Activated CD4-positive, alpha-beta T cell treated with anti-CD3 and anti-CD28 coated beads for 48 hours (primary cell): ENCODE measurements around the gene NSUN7.
"Not testable (repeated sequence)": the region's sequence is repeated elsewhere in the genome, so short reads cannot be mapped to it uniquely, and the experiment has no call there.

Experiments
- DNase-seq: peaks from one replicate; pipeline ENCODE4 v3.0.0-alpha.2; 2020

Gene NSUN7

DNA sequence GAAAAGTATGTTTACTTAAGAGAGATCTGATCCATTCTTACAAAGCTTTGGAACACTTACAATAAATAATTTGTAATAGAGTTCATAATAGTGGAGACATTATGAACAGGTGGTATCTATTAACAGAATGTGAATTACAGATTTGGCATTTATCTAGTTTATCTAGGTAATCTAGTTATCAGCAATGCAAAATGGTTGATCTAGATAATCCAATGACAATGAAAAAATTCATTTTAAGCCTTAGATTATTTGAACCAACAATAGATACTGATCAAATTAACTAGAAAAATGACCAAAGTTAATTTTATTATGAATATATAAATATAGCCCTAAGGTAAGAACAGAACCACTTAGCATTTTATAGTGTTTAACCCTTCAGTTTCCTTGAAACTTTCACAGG is 10.4 kb upstream of the NSUN7 start:
- DNase-seq, result no peak

DNA sequence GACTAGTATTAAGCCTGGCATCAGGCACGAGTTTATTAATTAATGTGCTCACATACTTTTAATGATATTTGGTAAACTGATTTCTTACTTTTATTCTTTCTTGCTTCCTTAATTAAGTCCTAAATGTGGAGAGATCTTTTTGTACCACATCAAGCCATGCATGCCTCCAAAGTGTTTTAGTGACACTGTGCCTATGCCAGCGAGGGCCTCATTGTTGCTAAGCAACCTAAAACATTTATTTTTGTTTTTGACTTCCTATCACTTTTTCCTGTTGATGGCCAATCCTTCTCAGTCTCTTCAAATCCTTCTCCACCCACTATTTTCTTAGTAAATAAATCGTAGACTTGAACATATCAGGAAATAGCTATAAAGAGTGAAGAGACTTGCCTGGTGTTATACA is 5.5 kb upstream of the NSUN7 start:
- DNase-seq, result no peak

DNA sequence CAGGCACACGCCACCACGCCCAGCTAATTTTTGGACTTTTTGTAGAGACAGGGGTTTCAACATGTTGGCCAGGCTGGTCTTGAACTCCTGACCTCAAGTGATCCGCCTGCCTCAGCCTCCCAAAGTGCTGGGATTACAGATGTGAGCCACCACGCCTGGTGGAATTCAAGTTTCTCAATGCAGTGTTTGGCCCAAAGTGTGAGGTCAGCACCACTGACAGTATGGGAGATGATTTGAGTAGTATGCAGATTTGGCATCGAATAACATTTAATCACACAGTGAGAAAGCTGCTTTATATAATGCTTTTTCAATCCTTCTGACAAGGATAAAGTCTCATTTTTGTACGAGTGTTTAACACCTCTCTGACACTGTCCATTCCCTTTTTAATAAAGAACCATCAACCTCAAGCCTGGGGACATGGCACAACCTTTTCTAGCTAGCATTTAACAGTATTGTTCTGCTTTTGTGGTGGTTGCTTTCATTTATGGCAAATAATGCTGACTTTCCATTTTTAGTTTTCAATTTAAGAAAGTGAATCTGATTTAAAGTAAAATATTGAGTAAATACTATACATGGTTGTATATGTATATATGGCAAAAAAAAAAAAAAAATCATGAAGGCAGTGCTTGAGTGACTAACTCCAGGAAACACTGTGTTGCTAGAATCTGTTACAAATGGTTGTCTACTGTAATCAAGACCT is 4.3 kb upstream of the NSUN7 start:
- no peak for DNase-seq

DNA sequence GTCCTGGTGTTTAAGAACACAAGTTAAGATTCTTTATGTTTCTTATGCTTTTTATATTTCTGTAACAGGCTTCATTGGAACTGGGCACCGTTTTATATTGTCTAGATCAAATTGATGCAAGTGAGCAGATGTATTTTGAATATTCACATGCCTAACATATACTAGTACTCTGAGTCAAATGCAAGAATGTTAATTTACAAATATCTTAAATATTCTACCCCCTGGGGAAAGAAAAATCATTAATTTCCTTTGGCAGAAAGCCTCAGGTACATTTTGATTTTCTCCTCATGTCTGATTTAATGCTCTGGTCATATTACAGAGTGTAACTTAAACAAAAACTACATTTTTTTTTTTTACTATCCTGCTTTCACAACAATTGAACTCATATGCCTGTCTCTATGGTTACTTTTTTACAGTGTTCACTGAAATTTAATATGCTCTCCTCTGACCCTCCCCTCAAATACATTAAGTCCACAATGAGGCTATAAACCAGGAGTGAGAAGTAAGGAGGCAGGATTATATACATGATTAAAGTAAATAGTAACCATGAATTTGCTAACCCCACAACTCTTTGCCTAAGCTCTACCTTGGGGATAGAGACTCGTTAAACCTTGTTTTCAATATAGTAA is 2.4 kb upstream of the NSUN7 start:
- no peak for DNase-seq

DNA sequence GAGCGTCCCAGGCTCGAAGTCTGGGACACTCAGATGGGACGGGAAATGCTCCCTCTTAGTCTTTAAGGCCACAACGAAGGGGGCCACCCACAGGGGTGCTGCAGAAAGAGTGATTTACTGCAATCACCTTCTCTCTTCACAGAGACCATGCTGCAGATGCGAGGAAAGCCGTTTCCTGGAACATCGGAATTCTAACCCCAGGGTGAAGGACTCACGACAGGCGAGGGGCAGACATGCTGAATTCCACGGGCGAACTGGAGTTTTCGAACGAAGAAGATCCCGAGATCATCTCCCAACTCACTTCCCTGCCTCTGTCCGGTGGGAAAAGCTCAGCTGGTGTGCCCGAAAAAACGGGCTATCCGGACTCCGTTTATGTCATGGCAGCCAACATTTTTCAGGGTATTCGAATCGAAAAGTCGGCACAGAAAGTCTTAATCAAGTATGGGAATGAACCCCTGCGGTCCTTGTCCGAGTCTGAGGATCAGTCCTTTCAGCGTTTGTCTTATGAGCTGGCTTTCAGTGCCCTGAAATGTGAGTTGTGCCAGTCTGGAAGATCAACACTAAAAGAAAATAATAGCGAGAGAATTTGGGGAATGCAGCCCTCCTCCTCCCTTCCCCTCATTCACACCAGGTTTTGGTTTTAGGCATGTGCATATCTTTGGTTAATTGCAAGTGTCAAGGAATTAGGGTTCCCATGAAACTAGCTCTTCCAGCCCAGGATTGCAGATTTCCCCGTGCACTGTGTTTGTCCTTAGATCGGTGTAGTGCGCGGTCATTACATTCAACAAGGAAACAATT is 905 bp downstream of the NSUN7 start:
- DNase-seq, result no peak

DNA sequence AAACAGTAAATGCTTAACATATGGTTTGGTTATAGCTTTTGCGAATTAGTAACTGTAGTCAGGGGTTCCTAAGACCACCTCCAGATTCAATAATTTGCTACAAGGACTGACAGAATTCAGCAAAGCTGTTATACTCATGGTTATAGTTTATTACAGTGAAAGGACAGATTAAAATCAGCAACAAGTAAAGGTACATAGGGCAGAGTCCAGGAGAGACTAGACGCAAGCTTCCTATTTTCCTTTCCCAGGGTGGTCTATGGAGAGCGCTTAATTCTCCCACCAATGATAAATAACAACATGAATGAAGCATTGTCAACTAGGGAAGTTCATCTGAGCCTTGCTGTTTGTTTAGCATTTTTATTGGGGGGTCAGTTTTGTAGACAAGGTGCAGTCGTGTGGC is 5.9 kb downstream of the NSUN7 start:
- DNase-seq, result no peak

DNA sequence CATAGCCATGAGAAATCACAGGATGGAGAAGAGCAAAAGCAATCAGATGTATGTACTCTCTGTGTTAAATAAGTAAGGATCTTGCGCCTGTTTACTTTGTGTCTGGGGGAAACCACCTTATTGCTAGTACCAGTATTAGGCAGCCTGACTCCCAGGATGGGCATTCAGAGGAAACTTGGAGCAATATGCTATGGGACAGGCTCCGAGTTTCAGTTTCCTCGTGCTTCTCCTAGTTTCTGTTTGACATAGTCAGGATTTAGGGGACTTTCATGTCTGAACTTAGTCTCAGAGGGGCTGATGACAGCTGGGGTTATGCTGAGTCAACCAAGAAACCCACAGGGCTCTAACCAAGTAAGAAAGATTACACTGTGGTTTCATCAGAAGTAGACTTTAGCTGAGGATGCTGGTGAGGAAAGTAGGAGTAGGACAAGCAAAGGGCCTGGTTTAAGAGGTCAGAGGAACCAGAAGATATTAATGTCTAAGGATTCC is 13.5 kb downstream of the NSUN7 start:
- peak; percentile 61 for DNase-seq

DNA sequence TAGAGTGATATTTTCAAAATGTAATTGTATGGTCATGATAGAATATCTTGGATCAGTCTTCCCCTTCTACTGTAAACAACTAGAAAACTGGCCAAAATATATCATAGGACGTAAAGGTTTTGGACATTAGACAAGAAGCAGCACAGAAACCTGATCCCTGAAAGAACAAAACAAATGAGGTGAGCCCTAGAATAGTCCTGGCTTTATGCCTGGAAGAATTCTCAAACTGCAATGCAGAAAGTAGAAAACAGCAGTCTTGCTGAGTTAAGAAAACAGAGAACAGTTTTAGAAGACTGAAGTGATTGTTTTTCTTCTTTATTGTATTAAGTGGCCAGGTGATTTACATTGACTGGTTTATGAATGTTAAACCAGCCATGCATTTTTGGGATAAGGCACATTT is 19.5 kb downstream of the NSUN7 start:
- DNase-seq, result no peak

DNA sequence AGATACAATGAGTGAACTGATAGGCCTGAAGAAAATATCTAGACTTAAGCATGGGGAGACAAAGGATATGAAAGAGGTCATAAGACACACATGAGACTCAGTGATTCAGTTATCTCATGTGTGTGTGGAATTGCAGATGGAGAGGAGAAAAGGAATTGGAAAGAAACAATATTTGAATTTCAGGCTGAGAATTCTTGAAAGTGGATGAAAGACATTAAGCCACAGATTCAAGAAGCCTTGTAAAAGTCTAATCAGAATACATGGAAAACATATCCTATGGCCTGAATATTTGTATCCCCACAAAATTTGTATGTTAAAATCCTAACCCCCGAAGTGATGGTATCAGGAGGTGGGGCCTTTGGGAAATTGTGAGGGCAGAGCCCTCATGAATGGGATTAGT is 28.3 kb downstream of the NSUN7 start:
- no peak for DNase-seq

DNA sequence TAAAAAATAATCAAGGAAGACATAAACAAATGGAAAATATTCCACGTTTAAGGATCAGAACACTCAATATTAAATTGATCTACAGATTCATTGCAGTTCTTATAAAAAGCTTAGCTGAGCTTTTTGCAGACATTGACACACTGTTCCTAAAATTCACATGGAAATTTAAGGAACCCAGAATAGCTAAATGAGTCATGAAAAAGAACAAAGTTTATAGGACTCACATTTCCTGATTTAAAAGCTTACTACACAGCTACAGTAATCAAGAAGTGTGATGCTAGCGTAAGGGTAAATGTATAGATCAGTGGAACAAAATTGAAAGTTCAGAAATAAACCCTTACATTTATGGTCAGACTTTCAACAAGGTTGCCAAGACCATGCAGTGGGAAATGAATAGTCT is 33.1 kb downstream of the NSUN7 start:
- DNase-seq, result no peak

DNA sequence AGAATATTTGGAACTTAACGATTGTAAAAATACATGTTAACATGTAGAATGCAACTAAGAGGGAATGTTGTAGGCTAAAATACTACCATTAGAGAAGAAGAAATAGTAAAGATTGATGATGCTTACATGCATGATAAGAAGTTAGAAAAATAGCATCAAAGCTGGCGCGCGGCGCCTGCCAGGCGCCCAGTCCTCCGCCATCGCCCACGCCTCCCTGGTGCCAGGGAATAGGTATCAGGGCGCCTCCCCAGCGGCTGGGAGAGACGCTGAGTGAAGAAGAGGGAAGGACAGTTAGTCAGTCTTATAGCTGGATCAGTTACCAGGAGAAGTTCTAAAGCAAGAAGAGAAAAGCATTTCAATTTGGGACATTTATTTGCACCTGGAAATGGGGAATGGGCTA is 36.0 kb downstream of the NSUN7 start:
- no peak for DNase-seq

DNA sequence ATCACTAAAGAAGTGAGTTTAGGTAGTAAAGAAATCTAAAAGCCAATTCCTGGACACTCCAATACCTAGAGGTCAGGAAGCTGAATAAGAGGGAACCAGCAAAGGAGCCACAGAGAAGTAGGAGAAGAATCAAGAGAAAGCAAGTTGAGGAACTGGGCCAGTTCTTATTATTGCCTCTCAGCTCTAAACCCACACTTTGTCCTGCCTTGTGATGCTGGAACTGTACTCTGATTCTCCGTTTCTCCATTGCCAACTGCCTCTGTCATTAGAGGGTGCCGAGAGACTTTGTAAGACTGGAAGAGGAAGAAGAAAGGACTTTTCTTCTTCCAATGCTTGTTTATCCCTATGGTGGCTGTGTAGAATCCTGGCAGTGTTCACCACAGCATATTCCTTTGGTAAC is 38.6 kb downstream of the NSUN7 start:
- no peak for DNase-seq

DNA sequence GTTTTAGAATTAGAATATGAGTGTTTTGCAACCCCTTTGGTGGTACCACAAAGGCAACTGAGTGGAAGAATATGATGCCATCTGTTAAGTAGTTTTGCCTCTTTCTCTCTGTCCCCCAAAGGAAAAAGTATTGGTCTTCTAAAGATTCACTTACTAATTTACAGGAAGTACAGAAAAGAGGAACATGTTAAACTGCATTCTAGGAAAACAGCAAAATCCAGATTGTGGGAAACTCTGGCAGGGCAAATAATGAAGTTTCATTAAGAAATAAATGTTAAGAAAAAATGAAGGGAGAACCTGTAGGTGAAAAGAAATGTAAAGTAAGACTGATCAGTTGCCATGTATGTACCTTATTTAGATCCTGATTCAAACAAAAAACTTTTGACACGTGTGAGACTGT is 39.3 kb downstream of the NSUN7 start:
- DNase-seq, result no peak

DNA sequence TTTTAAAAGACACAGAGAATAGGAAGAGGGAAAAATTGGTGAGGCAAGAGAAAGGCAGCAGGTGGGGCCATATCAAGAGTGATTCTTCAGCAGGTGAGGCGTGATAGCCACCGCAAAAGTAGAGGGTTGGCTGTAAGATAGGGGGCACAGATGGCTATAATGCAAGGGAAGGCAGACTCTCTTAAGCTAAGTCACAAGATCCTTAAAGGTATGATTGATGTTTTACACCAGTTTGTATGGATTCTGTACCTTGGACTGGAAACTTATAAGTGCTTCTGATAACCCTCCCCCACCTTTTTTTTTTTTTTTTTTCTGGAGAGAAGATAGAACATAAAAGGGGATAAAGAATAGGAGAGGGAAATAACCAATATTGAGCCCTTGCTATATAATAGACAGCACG is 40.0 kb downstream of the NSUN7 start:
- no peak for DNase-seq

DNA sequence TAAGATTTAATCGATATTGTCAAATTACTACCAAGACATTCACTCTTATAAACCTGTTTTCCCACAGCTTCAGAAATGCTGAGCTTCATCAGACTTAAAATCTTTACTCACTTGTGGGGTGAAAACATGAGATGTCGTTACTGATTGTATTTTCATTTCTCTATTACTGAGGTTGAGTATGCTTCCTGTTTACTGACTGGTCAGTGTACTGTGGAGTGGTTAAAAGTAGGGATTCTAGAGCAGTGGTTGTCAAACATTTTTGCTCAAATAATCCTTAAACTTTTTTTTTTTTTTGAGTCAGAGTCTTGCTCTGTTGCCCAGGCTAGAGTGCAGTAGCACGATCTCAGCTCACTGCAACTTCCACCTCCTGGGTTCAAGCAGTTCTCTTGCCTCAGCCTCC is 50.3 kb downstream of the NSUN7 start:
- no peak for DNase-seq

DNA sequence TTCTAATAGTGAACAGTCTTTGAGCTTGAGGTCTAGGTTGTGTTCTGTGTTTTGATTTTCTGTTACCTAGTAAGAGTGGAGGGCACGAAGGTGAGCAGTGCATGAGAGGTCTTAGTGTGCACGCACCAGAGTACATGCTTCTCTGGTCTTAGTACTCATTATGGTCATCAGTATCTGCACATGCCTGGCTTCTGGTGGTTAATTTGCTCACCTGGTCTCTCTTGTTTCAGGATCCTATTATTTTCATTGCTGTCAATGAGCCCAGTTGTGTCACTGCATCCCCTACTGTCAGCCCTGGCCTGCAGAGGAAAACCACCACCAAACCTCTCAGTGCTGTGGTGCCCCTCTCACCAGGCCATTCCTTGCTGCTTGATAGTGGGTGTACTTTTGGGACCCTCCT is 54.8 kb downstream of the NSUN7 start:
- no peak for DNase-seq

DNA sequence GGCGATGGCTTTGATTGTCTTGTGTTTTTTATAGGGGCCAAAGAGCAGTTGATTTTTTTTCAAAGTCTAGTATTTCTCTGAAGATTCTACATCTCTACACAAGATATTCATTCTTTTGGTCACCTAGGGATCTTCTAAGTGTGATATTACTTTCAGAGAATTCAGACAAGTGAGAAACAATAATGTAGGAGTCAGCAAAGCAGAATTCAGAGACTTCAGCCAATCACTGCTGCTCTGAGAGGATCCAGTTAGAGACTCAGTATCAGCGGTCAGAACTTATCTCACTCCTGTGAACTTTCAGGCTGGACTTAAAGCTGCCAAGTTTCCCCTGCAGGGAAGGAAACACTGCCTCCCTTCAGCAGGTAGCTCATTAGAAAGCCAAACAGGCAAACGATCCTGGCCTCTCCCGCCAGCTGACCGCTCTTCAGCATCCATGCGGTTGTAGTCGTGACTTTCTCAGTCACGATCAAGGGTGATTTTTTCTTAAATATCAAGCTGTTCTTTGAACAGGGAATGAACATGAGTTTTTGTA is 59.2 kb downstream of the NSUN7 start:
- DNase-seq, result no peak

DNA sequence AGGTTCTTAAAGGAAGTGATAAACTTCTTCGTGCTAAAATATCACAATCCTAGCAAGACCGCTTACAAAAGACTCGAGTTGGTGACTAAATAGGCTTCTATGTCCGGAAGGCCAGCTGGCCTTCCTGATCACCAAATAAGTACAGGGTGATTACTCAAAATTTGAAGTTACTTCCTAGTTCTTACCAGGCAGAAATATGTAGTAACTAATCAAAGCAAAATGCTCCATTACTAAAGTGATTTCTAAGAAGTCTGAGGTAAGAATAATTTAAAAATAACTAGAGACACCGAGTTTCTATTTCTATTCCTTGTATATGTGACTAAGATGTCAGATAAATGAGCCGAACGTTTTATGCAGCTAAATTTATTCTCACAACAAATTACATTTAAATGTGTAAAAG is 62.2 kb downstream of the NSUN7 start:
- DNase-seq, result no peak

DNA sequence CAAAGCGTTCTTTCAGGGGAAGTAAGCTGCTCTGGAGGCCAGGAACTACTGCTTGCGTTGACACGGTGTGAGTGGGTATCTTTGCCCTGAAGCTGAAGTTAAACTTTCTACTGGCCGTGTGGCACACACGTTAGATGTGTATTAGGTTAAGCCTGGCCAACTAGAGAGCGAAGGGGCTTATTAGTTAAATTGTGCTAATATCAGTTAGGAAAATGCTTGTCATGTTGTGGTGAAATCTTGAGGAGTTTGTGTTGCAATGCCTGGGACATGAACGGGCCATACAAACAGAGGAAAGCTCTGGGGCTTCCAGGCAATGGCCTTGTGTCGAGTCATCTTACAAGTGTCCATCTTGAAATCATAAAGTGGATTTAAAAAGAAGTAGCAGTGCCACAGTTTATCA is 62.6 kb downstream of the NSUN7 start:
- no peak for DNase-seq

DNA sequence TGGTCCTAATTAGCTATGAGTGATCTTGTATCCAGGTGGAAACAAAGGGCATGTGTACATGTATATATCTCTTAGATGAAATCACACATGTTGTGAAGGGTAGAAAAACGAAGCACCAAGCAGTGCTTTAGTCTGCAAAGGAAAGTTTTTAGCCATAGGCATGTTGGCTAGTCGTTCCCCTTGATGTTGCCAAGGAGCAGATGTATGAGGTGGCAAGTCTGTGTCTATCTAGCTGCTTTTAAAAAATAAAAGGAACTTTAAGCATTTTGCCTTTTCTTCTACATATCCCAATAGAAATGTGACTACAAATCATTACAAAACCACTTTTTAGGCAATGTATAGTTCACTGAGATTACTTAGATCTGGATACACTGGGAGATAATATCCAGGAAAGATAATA is 63.1 kb downstream of the NSUN7 start:
- no peak for DNase-seq

DNA sequence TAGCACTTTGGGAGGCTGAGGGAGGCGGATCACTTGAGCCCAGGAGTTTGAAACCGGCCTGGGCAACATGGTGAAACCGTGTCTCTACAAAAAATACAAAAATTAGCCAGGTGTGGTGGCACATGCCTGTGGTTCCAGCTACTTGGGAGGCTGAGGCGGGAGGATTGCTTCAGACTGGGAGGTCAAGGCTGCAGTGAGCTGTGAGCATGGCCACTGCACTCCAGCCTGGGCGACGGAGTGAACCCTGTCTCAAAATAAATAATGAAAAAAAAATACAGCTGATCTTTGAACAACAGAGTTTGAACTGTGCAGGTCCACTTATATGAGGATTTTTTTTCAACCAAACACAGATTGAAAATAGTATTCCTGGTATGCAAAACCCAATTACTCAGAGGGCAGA is 67.4 kb downstream of the NSUN7 start:
- not testable (repeated sequence) for DNase-seq

DNA sequence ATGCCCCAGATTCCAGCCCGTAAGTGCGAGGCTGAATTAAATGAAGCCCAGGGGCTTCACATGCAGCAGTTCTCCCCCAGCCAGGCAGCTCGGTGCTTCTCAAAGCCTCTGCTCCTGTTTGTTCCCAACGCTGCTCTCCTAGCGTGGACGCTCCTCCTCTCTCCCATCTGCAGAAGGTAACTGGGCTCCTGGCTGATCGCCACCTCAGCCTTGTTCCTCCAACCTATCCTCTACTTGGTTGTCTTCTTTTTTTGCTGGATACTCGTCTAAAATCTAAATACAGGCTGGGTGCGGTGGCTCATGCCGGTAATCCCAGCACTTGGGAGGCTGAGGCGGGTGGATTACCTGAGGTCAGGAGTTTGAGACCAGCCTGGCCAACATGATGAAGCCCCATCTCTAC is 70.3 kb downstream of the NSUN7 start:
- no peak for DNase-seq

DNA sequence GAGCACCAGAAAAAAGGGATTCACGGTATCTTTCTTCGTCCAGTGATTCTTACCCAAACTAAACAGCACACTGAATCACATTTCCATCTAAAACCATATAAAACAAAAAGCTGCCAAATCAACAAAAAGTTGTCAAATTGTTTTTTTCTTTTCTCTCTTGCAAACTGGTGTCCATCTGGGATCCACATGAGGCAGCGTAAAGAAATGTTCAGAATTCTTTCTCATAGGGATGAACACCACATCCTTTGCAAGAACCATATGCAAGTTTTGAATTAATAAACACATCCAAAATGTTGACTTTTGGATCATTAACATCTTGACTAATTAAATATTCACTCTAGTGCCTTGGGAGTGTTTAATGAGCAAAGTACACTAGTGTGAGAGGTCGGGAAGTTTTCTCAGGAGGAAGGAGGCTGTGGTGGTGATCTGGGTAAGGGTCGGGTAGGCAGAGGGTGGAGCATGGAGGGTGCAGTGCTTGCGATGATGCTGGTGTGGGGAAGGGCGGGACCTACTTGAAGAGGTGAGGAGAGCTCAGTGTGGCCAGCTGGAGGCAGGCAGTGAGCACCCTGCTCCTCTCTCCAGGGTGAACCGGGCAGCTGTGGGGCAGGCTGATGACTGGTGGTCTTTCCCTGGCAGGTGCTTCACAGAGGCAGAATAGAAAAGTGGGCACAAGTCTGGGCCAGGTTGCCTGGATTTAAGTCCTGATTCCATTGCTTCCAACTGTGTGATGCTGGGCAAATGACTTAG is 72.8 kb downstream of the NSUN7 start:
- no peak for DNase-seq
